Stimulated activated CD4-positive, alpha-beta T cell treated with anti-CD3 and anti-CD28 coated beads, TNF-alpha, amount 100 ng/mL, for 1 hour (primary cell): ENCODE data around the gene LRRC4C.

Experiments
- DNase-seq, 3 donors: peaks; one replicate each; pipeline ENCODE4 v3.0.0-alpha.2; 2020; ENCODE audit warnings: low read depth in 3 of 3, low spot score in 1 of 3

LRRC4C gene

DNA sequence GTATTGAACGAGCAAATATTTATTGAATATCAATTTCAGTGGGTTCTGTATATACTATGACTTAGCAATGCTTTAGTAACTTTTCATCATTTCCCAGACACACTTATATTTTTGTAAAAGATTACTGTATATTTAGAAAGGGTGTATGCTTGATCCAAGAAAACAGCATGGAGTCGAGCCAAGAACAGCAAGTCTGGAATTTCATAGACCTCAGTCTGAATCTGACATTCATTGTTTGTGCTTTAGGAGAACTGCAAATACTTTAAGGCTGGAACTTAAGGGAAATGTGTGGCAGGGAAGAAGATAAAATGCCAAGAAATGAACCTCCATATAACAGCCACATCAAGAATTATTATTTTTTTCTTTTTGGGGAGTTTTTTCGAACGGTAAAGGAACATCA lies 1156.8 kb downstream of the LRRC4C start:
- DNase-seq, result no peak

DNA sequence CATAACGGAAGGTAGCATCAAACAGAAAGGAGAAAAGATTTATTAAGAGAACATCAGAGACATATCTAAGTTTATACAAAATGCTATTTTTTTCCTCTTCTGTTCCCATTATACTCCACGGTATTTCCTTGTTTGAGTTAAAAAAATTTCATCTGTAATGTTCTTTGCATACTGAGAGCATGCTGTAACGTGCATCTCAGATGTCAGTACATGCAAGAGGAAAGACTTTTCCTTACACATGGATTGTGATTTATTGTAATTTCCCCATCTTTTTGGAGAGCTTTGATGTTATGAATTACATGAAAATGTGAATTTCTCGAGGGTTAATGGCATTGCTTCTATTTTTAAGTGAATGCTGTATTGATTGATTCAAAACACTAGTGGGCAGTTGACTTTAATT lies 1164.0 kb downstream of the LRRC4C start:
- no peak for DNase-seq

DNA sequence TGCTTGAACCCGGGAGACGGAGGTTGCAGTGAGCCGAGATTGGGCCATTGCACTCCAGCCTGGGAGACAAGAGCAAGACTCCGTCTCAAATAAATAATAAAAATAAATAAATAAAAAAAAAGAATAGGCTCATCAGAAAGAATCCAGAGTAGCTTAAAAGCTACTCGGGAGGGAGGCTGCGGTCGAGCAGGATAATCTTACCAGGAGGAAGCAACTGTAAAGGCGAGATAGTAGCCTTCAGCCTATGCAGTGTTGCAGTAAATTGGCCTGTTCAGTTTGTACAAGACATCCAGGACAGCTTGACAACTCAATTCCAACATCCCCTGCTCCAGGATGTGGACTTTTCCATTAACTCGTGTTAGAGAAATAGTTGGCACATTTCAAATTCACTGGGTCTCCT lies 1164.7 kb downstream of the LRRC4C start:
- DNase-seq, result no peak

DNA sequence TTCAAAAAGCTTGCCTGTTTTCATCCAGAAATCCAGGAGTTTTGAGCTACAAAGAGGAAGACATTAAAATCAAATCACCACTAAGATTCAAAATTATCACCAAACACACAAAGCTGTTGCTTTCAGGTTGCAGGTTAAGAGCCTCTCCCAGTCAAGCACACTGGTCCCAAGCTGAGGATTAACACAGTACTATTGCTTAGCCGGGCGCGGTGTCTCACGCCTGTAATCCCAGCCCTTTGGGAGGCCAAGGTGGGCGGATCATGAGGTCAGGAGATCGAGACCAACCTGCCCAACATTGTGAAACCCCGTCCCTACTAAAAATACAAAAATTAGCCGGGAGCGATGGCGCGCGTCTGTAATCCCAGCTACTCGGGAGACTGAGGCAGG lies 1165.1 kb downstream of the LRRC4C start:
- DNase-seq, result no peak

DNA sequence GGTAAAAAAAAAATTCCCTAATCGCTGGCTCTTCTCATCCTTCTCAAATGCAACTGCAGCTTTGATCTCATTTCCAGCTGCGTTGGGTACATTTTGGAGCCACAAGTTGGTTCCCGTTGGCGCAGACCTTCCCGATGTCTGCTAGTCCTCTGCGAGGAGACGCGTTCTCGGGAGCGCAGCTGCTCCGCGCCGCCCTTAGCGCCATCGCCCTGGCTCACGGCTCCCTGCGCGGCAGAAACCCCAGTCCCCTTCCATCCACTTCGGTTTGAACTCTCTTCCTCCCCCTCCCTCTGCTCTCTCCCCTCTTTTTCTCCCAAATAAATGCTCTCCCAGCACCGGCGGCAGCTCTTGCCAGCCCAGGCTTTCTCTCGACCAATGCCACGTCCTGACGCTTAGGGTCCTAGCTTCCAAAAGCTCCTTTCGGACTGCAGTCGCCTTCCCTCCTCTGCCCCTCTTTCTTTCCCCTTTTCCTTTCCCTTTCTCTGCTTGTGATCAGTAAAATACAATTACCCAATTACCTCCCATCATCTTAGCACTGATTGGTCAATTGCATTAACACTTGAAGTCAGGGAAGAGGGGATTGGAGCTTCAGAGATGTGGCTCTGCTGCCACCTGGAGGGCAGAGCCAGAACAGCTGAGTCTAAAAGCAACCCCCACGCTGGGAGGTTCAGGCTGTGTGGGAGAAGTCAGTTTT lies 1165.7 kb downstream of the LRRC4C start:
- peak in 1 of 3 donors; percentile 3 for DNase-seq

DNA sequence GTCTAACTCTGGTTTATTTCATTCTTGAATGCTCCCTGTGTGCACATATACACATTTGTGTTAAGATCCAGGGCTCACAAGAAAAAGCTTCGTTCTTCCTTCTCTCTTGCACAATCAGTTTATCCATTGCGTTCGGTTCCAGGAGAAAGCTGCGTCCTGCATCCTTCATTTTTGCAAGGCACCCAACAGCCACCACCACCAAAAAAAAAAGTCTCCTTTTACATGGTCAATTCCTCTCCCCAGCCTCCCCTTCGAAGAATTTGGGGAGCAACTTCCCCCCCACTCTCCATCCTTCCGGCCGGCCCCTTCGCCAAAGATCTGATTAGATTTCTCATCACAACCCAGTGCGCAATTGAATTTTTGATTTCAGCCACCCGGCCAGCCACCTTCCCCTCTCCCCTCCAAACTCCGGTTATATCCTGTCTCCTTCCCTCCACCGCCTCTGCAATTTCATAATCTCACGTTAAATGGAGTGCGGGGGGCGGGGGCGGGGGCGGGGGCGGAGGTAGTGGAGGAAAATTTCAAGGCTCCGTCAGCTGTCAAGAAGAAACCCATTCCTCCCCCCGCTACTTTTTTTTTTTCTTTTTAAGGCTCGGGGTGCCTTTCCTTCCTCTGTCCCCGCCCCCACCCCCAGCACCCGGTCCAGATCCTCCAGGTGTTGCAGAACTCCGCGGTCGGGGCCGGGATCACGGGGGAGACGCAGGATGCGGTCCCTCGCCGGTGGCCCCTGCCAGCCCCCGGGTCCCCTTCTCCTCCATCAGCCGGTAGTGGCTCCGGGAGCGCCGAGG lies 1166.5 kb downstream of the LRRC4C start:
- DNase-seq, result no peak

DNA sequence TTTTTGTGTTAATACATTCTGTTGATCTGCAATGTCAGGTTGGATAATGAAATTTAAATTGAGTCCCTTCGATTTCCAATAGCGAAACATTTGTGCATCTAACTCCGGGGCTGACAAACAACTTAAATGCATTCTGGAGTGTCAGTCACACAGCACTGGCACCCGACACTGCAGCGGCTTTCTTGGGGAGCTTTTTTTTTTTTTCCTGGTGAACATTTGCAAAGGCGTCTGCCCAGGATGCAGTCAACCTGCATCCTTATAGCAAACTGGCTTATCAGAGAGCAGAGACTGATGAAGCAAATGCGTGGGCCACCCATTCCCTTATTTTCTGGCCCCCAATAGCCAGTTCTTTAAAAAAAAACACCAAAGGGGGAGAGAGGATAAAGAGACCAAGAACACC lies 1167.7 kb downstream of the LRRC4C start:
- no peak for DNase-seq

DNA sequence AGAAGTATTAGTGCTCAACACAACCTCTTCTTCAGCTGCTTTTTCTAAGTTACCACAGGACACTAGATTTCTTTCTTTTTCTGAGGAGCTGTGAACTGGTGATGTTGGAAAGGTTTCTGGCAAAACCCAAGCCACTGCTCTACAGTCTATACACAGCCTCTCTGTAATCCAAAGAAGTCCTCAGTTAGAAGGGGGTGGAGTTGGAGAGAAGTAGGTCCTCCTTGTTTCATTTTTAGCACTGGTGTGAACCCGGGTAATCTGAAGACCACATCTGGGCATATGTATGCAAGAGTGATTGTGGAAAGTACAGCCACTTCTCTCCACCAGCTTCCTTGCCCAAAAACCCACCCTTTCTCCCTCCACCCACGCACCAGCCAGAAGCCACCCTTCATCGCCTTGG lies 1168.1 kb downstream of the LRRC4C start:
- DNase-seq, result no peak

DNA sequence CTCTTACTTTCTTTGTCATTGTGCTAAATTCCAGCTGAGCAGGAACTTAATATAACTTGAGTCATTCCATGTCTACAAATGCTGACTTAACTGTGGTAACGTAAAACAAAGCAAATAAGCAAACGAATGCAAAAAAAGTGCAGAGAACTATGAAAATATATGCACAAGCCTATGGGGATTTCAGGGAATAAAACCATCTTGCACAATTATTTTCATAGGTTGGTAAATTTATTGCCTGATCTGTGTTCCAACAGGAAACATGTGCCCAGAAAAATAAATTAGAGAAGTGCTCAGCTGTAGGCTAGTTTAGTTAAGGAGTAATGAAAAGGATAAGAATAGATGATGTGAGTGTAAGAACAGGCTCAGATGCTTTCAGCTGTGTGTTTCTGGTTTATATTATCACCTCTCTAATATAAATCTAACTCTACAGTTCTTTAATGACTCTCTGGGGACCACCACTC lies 1169.3 kb downstream of the LRRC4C start:
- DNase-seq, result no peak

DNA sequence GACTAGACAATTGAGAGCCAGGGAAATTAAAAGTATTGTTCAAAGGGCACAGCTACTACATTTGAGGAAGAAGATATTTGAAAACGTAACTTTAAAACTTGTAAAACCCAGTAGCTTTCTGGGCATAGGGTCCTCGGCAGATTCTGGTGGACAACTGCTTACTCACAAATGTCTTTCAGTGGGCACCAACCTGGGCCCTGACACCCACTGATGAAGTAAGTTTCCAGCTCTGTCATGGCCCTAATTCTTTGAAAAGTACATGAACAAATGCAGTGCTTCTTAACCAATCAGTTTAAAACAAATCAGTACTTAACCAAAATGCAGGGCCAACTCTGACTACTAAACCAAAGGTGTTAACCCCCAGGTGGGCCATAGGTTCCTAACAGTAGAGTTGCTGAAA lies 1170.1 kb downstream of the LRRC4C start:
- no peak for DNase-seq

DNA sequence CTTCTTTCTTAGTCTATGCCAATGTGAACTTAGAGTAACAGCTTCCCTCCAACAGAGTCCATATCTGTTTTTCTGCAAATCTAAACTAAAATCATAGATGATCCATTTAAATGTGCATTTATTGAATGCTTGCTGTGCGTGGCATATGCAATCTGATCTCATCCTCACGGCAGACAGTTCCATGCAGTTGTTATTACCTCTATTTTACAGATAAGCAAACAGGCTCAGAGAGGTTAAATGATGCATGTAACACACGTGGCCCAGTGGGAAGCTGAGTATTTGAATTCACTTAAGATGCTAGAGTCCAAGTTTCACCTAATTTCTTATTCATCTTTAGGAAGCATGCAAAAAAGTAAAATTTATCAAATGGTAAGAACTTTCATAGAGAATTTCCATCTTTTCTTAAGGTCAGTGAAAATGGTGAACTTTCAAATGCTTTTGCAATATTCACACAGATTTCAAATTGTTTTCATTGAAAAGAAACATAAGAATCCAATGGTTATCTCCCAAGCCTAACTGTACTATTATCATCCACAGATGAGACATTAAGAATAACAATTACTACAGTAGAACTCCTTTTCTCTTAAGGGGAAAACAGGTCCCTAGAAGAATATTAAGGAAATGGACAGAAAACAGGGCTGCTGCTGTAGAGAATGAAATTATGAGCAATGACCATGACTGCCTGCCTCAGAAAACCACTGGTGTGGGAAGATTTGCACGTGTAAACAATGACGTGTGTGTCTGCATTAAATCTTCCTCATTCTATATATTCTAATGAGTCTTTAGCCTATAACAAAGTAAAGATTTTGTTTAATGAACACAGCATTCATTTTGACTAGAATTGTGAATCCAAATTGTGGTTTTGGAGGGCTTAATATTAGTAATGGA lies 1171.3 kb downstream of the LRRC4C start:
- no peak for DNase-seq

DNA sequence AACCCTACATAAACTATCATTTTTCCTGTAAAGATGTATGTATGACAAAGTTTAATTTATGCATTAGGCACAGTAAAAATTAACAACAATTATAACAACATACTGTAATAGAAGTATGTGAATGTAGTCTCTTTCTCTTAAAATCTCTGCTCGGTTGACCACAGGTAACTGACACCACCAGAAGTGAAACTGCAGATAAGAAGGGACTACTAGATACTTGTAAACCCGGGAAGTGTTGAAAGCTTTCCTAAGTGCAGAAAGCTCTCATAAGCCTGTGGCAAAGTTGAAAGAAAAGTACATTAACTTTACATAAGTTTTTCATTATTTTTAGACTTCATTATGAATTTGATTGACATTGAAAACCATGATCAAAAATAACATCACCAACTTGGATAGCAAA lies 1173.3 kb downstream of the LRRC4C start:
- no peak for DNase-seq

DNA sequence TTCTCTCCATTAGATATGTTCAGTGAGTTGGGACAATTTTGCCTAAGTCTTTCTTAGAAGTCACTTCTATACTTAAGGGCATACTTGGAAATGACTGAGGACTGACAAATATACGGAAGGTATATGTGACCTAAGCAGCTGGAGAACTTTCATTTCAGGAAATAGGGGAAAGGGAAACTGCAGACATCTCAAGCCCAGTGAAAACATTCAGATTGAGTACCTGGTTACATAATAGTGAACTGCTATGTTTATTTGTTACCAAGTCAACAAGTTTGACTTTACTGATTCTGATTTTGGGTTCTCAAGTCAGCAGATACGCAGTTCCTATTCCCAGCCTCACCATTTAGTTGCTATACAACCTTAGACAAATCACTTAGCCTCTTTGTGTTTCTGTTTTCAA lies 1173.9 kb downstream of the LRRC4C start:
- DNase-seq, result no peak

DNA sequence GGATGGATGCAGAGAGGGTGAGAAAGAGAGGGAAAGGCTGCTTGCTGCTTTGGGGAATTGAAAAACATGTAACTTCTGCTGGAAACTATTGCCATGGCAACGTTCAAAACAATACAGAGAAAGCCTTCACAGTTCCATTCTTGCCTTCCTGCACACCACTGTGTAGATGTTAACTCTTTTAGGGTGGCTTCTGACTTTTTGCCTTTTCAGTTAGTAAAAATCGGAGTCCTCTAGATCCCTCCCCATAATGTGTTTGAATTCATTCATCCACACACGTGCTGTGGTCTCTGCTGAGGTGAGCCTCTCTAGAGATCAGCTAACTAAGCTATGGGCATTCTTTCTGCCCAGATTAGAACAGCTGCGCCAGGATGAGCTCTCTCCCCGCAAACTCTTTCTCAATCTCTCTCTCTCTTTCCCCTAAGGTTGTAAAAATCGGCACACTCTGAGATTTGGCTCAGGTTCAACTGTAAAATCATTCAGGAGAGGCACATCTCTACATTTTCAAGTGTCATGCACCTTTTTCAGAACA lies 1178.3 kb downstream of the LRRC4C start:
- DNase-seq, result no peak

DNA sequence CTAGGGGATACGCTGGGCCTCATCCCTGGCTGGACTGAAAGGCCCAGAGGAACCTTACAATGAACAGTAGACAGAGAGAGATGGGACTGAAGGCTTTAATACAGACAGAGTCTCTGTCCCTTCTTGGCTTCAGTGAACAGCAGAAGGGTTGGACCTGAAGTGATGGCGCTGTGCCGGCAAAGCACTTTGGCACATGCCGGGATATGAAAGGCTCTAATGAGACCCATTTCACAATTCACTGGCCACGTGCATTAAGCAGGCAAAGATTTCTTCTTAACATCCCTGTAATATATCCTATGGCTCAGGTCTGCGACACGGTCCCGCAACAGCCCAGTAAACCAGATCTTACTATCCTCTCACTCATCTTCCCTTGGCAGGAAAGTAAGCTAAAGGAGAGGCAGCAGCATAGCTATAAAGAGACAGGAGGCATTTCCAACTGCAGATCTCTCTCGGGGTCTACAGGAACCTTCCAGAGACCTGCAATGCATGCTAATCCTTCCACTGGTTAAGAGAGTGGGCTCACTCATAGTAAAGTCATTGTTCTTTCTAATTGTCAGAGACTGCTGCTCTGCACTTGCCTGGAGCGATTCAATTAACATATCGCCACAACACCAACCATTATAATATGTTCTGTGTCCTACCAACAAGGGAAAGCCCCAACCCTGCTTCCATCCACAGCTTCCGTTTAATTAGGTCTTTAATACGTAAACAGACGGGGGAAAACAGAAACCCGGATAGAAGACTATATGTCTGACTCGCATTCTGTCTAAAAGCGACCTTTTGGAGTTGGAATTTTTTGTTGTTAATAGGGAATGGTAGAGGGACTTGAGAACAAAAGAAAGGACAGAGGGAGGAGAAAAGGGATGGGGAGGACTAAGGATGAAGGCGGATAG lies 1179.0 kb downstream of the LRRC4C start:
- DNase-seq, result no peak

DNA sequence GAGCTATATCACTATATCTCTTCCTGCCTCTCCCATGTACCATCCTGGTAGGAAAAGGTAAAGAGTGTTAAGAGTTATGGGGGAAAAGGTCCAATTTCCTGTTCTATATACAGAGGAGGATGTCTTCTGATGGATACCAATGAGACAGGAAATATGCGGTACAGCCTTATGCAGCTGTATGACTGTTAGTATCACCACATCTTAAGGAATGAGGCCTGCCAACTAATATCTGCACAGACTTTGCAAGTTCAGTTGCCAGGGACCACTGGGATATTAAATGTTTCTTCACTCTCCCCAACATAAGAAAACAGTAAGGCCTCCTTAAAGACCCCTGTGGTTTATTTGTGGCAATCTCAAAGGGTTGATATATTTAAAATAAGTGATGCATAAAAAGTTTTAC lies 1182.5 kb downstream of the LRRC4C start:
- no peak for DNase-seq

DNA sequence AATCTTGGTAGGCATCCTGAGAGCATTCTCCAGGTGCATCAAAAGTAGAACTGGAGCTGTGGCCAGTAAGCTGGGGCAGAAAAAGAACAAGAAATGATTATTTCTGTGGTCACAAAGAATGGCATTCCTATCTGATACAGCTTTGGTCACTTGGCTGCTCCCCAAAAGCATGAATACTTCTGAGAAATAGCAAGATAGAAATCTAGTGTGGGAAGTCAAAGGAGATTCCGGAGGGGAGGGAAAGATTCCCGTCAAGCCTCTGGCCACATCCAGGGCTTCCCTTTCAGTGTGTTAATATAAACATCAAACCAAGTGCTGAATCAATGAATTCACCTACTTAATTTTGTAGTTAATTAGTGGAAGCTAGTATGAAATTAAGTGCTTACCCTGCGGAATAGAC lies 1185.4 kb downstream of the LRRC4C start:
- DNase-seq, result no peak

DNA sequence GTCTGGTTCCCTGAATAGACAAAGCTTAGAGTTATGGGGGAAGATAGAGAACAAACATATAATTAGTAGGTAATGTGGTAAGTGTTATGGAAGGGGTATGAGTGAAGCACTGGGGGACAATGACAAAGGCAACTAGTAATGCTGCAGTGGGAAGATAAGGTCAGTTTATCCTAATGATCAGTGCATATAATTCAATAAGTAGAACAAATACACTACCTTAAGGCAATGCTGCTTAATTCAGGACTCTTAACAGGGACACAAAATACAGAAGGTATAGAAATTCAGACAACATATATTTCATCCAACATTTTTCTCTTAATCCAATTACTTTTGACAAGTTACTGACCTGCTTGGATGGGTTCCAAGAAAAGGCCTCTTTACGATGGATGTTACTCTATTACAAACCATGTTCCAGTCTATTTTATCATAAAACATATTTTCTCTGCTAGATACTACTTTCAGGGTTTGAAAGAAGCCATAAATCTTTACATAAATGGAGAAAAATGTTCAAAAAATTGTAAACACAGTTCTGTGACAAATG lies 1186.2 kb downstream of the LRRC4C start:
- no peak for DNase-seq

DNA sequence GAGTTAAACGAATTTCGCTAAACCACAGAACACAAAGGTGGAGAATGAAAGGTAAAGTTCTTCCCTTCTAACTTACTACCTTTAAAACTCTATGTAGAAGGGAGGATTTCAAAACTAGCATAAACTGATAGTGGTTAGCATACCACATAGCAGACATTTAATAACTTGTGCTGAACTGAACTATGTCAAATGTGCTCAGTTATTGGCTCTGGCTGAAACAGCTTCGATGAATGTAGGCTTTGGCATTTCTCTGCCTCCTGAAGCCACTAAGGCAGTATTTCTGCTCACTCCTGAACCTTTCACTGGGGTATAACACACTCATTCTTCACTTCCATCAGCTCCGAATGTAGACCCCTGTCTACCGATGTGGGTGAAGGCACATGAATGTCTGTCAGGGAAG lies 1188.1 kb downstream of the LRRC4C start:
- DNase-seq, result no peak

DNA sequence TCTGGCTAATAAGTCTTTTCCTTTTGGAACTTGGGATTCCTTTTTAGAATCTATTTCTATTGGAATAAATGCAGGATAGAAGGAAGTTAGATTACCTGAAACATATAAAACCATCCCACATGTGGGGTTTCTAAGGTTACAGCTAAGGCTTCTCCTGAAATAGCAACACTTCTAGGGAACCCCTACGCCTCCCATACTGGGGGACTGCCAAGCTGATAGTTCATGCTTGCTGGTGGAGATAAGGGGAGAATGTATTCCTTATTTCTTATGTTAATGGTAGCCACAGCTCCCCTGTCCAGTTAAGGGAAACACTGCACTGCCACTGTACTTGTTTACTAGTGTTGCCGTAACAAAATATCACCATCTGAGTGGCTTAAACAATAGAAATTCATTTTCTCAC lies 1189.6 kb downstream of the LRRC4C start:
- DNase-seq, result no peak
